Muscle of arm (tissue), 14 donors: Measurements from ENCODE around the gene CPA1. TPM values are rescaled to one million over a fixed set of nuclear protein-coding genes. Genes with fewer than 3 reads are reported as not detected.

Experiments
- DNase-seq: peaks from one replicate; pipeline ENCODE4 v3.0.0-alpha.2; 2013
- long read RNA-seq, 11 donors: transcript quantifications; one replicate each; lab custom pipeline, GENCODE V29; 2026
- polyA plus RNA-seq, 12 donors: library from polyadenylated mRNA; unstranded; fragments of 120-200 nt; gene quantifications; one replicate each; pipeline ENCODE4 v1.2.1, GENCODE V29; 2013; ENCODE audit not compliant: insufficient read length in 12 of 12

Gene CPA1
- polyA plus RNA-seq, result 1 to 10 TPM in 10 of 12 donors, not detected in 2; 1.9 to 6.6 (median 4.4) TPM
- long read RNA-seq, donor 1, result 0 reads
- long read RNA-seq, donor 2, partial matches to known transcripts, result 0 of 1 reads
- long read RNA-seq, donor 2, other reads (novel, unspliced or antisense), result 0 of 1 reads
- long read RNA-seq, donor 3, result 0 reads
- long read RNA-seq, donor 4, result 0 reads
- long read RNA-seq, donor 5, result 0 reads
- long read RNA-seq, donor 6, result 0 reads
- long read RNA-seq, donor 7, result 0 reads
- long read RNA-seq, donor 8, result 0 reads
- long read RNA-seq, donor 9, partial matches to known transcripts, result 0 of 3 reads
- long read RNA-seq, donor 9, other reads (novel, unspliced or antisense), result 0 of 3 reads
- long read RNA-seq, donor 10, result 0 reads
- long read RNA-seq, donor 11, result 0 reads

- no peak for DNase-seq
Measured at GRCh38 chr7:130379921-130380860, at the start of gene CPA1. Gene CPA1, plus strand, starts transcription at chr7:130380494. Its CDS starts 27 bp downstream, at chr7:130380521.

DNA sequence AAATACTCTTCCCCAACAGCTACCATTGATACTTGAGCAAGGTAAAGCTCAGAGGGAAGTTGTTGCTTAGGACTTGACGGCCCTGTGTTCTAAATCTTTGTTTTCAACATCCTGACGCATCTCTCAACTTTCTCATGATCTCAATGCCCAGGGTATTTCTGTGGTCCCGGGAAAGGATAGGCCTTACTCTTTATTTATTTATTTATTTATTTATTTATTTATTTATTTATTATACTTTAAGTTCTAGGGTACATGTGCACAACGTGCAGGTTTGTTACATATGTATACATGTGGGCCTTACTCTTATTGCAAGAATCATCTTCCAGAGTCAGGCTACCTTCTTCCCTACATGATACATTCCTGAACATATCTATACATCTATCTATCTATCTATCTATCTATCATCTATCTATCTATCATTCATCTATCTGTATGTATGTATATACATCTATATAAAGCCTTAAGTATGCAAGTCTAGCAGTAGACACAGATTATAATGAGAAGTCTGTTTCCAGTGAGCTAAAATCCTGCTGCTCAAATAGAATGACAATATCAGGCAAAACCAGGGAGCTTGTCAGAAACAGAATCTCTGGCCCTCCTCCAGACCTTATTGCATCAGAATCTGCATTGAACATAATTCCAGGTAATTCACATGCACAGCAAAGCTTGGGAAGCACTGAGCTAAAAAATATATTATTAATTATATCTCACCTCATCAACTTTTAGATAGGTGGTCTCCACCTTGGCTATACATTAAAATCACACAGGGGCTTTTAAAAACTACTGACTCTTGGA, 47.8 kb upstream of the CPA1 start:
- DNase-seq, result no peak

GRCh38 chr7:130333832-130334231, 46.5 kb upstream of the CPA1 start:
- no peak for DNase-seq

DNA sequence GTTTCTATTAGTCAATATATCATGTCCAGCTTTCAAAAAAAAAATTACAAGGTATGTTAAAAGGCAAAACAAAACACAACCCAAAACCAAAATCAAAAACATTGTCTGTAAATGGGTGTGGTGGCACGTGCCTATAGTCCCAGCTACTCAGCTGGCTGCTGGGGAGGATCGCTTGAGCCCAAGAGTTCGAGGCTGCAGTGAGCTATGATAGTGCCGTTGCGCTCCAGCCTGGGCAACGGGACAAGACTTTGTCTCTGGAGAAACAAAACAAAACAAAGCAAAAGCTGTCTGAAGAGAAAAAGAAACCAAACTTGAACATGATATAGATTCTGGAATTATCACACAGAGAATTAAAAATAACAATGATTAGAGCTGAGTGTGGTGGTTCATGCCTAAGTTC, 46.0 kb upstream of the CPA1 start:
- peak; percentile 88 for DNase-seq

DNA sequence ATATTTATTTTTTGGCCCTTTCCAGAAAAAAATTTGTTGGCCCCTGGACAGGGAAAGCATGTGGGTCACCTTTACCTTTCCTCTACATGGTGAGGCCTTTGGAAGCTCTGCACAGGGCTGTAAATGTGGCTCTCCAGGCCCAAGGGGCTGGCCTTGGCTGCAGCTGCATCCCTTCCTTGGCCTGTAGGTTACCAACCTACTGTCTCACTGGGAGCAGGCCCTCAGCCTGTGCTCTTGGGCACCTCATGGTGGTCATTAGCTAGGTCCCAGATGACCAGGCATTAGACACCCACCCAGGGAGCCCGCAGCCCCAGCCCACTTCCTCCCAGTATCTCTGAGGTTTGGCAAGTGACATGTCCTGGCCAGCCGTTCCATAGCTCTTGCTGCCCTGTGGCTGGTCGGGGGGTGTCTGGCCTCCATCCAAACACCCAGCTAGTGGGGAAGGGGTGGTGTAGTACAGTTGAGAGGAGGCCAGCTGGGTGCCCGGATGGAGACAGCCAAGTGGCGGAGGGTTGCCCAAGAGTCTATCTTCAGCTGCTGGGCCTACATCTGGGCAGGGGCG, 42.8 kb upstream of the CPA1 start:
- no peak for DNase-seq

DNA sequence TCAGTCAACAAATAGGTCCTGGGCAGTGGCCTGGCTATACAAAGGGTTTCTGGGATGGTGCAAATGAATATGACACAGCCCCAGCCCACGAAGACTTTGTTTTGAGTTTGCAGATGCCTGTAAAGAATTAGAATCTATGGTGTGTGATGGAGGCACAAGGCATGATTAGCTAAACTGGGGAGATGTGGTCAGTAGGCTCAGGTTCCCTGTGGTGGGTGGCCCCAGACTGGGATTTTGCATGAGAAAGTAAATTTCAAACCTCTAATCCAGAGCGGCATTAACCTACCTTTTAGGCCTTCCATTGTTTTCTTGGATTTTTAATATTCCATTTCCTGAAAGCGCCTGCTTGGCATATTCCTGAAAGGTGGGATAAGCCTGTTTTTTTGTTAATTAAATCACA, 42.1 kb upstream of the CPA1 start:
- DNase-seq, result no peak

GRCh38 chr7:130341882-130342281, 38.4 kb upstream of the CPA1 start:
- no peak for DNase-seq

- DNase-seq, result no peak
Measured at GRCh38 chr7:130342701-130343380, 37.5 kb upstream of the CPA1 start.

- no peak for DNase-seq
Measured at GRCh38 chr7:130344271-130344866, 35.9 kb upstream of the CPA1 start, which contains the start of gene CPA5. Gene CPA5, plus strand, starts transcription at chr7:130344816. Its CDS starts 1,670 bp downstream, at chr7:130346486.

- peak; percentile 80 for DNase-seq
Measured at GRCh38 chr7:130345136-130345535, 35.2 kb upstream of the CPA1 start.

DNA sequence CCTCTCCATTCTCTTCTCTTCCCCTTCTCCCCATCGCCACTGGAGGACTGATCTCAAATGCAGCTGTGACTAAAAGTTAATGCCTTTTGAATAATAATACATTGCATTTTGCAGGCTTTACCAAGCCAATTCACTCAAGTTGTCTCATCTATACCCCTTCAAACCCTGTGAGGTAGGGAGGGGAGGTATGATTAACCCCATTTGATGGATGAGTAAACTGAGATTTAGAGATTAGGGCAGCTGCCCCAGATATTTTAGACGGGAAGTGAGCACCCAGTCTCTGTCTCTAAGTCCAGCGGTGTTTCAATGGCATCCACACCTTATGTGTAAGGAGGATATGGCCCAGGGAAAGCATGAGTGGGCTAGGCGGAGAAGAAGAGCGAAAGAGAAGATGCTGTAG, 34.6 kb upstream of the CPA1 start:
- DNase-seq, result no peak

DNA sequence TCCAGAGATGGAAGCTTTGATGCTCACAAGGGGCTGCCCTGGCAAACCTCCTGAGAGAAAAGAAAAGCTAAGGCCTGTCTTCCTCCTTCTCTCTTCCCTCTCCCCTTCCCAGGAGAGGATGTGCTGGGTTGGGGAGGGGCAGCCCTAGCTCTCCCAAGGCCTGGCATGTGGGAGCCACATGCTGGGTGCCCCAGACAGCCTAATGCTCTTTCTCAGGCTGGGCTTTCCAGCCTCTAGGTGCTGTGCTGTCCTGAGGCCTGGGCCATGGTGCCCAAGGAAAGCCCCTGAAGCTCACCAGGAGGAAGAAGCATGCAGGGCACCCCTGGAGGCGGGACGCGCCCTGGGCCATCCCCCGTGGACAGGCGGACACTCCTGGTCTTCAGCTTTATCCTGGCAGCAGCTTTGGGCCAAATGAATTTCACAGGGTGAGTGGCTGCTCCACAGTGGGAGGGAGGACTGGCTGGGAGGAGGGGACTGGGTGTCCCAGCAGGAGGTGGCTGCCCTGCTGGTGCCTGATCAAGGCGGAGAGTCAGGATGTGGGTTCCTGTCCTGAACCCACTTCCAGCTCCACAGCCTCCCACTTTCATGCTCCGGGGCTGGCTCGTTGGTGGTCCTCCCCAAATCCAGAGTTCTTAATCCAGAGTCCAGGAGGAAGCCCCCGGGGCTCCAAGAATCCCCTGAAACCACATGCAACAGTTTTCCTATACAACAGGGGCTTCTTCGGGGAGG, 34.0 kb upstream of the CPA1 start:
- DNase-seq, result no peak

DNA sequence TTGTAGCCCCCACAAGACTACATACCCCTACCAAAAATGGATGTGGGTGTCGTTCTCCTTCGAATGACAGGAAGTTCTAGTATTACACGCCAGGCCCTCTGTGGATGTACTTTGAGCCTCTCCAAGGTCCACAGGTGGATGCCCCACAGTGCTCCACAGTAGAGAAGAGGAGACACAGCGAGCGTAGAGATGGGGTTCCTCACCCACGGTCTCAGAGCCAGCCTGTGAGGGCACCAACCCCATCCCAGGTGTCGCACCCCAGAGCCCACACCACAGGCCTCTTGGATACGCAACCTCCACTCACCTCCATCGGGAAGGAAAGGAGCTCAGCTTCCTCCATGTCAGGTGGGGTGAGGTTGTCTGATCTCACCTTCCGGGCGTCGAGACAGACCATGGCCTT, 33.4 kb upstream of the CPA1 start:
- no peak for DNase-seq

GRCh38 chr7:130349911-130350782, 30.1 kb upstream of the CPA1 start:
- no peak for DNase-seq

GRCh38 chr7:130350945-130351790, 29.1 kb upstream of the CPA1 start:
- DNase-seq, result peak; percentile 91

DNA sequence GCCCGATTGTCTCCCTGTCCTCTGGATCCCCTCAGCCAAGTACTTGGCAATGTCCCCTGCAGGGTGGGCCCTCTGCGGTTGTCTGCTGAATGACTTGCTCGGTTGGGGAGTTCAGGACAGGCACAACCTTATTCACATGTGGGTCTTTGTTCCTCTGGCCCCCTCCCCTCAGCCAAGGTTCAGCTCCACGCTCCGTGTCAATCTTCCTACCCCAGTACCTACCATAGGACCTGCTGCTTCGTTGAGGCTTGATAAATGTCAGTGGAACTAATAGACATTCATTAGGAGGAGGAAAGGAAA, 28.6 kb upstream of the CPA1 start:
- DNase-seq, result no peak

GRCh38 chr7:130352194-130353074, 27.9 kb upstream of the CPA1 start:
- DNase-seq, result no peak
